GM18868 (cell line): ENCODE data around the gene FAM131B.

Source experiments
- ATAC-seq: cut with Tn5 transposase; IDR thresholded peaks from one replicate; pipeline ENCODE4 v1.9.1; 2021; ENCODE audit warnings: mild to moderate bottlenecking, moderate library complexity; ENCODE audit not compliant: unreplicated experiment

The FAM131B gene

DNA sequence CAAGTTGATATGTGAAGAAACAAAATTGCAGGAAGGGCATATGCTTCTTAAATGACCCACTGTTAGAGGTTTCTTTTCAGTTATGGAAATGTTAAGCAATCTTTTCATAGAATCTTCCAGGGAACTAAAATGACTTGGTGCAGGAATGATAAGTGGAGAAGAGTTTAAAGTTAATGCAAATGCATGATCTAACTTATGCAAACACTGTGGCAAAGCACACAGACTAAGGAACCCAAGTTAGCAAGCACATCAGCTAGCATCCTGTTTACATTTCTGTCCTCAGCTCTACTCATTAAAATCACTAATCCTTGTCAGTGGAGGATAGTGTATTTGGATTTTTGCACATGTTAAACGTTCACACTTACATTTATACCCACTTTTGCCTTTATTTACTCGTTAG is 37.3 kb downstream of the FAM131B start:
- ATAC-seq, result peak; percentile 45

DNA sequence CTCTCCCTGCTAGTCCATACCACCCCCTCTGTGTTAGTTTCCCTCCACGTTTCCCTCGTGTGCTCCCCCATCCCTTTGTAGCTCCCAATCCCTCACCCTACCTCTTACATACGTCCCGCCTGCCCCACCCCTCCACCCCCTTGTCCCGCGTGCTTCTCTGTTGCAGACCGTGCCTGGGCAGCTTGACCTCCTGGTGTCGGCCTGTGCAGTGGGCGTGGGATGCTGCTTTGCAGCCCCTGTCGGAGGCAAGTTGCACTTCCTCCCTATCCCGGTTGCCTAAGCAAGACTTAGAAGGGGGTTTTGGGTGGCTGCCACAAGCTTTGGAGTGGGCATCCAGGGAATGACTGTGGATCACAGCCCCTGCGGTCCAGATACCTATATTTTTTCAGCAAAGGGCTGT is 38.9 kb downstream of the FAM131B start:
- ATAC-seq, result no peak

DNA sequence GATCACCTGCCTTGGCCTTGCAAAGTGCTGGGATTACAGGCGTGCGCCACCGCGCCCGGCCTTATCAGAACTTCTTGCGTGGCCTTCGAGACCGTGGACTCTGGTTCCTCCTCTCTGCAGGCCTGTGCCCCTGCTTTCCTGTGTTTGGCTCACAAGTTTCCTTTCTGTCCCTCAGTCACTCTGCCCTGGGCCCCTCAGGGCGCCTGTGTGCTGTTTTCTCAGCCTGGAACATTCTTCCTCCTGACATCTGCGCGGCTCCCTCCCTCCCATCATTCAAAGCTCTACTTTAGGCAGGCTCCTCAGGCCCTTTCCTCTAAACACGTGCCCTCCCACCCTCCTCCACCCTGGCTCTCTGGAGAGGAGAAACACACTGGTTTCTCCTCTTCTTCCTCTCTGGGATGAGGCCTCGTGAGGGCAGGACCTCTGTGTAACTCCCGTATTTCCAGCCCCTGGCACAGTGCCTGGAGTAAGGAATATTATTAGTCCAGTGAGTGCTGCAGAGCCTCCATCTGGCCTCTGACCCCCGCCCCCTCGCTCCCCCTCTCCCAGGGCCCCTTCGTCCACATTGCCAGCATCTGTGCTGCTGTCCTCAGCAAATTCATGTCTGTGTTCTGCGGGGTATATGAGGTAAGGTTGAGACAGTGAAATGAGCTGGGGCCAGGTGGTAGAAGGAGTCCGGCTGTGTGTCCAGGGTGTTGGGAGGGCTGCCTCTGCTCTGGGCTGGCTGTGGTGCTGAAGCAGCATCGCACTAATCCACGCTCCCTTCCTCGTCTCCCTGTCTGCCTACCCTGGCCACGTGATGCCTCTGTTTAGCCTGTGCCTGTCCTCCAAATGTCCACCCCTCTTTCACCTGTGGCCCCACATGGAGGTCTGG is 39.5 kb downstream of the FAM131B start:
- no peak for ATAC-seq

DNA sequence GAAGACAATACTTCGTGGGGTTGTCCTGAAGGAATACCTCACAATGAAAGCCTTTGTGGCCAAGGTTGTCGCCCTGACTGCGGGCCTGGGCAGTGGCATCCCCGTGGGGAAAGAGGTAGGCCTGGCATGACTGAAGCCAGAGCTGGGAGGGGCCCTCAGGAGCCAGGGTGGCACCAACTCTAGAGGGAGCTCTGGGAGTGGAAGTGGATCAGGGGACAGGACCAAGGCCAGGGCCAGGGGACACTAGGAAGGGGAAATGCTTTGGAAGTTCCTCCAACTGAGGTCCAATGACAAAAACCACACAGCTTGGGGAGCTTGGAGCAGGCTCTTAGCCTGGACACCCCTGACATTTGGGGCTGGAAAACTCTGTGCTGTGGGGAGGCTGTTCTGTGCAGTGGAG is 40.8 kb downstream of the FAM131B start:
- ATAC-seq, result no peak

DNA sequence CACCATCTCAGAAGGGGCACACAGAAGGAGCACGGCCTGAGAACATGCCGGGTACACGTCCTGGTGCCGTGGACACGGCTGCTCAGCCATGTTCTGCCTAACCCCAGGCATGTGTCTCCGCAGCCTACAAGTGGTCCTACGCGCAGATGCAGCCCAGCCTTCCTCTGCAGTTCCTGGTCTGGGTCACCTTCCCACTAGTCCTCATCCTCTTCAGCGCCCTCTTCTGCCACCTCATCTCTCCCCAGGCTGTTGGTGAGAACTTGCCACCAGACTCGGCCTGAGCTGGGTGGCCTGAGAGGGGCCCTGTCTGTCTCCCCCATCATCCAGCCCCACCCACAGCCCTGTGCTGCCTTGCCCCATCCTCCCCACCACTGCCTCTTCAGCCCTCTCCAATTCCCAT is 41.3 kb downstream of the FAM131B start:
- no peak for ATAC-seq

DNA sequence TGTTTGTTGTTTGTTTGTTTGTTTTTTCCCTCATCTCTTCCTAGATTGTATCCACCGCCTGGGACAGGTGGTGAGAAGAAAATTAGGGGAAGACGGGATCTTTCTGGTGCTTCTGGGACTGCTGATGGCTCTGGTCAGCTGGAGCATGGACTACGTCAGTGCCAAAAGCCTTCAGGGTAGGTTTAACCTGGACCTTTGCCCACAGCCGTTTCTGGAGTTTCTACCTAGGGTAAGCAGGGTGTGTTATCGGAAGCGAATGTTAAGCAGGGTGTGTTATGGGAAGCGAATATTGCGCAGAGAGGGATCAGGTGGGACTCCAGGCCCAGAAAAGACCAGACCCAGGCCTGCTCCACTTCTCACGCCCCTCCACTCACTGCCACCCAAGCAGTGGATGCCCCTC is 41.9 kb downstream of the FAM131B start:
- no peak for ATAC-seq

DNA sequence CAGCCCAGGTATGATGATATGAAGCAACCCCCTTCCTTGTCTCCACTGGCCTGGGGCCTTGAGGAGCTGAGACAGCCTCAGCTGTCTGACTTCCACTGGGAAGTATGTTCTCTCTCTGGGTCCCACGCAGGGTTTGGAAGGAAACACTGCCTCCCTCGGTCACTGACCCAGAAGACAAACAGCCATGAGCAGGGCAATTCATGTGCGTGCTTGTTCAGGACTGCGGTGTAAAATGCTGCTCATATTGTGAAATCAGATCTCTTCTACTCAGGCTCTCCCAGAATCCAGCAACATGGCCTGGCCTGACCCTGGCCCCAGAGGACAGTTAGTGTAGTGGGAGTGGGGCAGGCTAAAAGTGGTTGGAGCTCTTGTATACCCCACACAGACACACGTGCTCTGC is 43.9 kb downstream of the FAM131B start:
- no peak for ATAC-seq

DNA sequence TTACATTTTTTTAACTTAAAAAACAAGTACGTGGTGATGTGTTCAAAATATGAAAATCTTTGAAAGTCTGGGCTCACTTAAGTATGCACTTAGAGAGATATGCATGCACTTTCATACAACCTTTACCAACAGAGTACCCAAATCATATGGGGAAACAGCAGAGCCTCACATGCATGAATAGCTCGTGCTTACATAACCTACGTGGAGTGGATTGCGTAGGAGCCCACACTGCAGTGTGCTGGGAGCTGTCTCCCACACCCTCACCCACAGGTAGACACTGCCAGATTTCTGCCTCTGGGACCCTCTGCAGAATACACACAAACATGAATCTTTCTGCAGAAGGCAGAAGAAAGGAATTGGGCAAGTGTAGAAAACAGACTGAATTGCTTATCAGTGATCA is 46.0 kb downstream of the FAM131B start:
- ATAC-seq, result no peak

DNA sequence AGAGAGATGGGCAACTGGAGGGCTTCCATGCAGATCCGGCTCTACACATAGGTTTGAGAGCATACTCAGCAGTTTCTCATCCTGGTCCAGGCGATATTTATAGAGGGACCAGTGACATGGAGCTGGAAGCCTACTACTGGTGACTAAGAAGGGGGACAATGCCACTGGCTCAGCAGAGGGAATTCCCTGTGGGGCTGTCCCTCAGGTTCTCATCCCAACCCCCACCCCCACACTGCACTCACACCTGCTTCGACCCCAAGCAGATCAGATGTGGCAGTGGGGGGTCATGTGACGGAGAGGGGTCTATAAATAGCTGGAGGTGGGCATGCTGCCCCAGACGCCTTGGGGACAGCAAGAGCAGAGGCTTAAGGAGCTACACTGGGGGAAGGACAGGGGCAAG is 46.7 kb downstream of the FAM131B start, which contains the start of gene CLCN1:
Gene CLCN1 (plus strand): TSS at position 336 of the 400 bp plus-strand sequence. CDS start 102 bp downstream, outside the sequence.
- no peak for ATAC-seq

DNA sequence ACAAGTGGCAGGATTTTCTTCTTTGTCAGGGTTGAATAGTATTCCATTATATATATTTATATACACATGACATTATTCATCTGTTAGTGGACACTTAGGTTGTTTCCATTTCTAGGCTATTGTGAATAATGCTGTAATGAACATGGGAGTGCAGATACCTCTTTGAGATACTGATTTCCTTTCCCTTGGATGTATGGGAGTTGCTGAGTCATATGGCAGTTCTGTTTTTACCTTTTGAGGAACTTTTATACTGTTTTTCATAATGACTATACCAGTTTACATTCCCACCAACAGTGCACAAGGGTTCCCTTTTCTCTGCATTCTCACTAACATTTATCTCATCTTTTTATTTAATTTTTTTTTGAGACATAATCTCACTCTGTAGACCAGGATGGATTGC is 48.4 kb downstream of the FAM131B start:
- ATAC-seq, result peak; percentile 34

DNA sequence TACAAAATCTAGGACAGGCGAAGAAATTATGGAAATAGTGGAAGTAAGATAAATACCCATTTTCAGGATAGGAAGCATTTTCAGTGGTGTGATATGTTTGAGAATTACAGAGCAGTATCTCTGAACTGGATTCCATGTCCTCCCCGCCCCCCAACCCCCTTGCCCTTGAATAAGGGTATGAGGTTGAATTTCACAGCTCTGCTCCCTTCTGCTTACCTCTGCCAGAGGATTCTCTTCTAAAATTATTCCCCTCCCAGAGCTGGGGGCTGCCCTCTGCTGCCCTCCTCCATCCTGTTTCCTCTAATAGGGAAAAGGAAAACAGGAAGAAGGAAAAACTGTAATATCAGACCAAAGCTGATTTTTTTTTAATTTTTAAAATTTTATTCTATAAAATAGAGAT is 53.9 kb downstream of the FAM131B start:
- no peak for ATAC-seq

DNA sequence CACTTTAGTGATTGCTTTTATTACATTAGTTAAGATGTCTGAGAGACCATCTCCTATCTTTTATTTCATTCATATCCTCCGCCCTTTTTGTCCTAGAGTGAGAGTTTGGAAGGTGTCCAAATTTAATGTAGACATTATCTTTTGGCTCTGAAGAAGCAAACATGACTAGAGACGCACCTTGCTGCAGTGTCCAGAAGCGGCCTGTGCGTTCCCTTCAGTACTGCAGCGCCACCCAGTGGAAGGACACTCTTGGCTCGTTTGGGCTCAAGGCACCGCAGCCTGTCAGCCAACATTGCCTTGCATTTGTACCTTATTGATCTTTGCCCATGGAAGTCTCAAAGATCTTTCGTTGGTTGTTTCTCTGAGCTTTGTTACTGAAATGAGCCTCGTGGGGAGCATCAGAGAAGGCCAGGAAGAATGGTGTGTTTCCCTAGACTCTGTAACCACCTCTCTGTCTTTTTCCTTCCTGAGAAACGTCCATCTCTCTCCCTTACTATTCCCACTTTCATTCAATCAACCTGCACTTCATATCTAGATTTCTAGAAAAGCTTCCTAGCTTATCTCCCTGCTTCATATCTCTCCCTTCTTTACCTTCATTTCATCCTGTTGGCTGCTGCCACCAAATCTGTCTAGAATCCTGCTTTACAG is 57.0 kb downstream of the FAM131B start:
- ATAC-seq, result no peak

DNA sequence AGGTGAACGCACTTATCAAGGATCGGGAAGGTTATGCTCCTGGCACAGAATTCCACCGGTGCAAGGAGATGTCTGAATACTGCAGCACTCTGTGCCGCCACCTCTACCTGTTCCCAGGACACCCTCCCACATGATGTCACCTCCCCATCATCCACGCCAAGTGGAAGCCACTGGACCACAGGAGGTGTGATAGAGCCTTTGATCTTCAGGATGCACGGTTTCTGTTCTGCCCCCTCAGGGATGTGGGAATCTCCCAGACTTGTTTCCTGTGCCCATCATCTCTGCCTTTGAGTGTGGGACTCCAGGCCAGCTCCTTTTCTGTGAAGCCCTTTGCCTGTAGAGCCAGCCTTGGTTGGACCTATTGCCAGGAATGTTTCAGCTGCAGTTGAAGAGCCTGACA is 57.6 kb downstream of the FAM131B start:
- no peak for ATAC-seq

DNA sequence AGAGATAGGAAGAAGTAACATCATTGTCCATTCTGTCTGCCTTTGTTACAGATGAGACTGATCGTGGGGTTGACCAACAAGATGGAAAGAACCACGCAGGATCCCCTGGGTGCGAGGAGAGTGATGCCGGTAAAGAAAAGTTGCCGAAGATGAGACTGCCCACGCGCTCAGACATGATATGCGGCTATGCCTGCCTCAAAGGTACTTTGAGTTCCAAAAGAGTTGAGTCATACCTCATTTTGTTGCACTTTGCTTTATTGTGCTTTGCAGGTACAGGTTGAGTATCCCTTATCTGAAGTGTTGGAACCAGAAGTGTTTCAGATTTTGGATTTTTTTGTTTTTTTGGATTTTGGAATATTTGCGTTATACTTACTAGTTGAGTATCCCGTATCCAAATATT is 58.8 kb downstream of the FAM131B start:
- no peak for ATAC-seq
